HepG2 (cell line): ENCODE results near the gene KTN1. TPM values are rescaled to one million over a fixed set of nuclear protein-coding genes. Genes with fewer than 3 reads are reported as not detected.

Source experiments
- ATF2 ChIP-seq: sonication (generic); formaldehyde crosslinking; IDR thresholded peaks from 2 replicates; pipeline ENCODE4 v1.4.0; 2020; ENCODE audit warnings: missing genetic modification reagents
- GATAD2A ChIP-seq: IDR thresholded peaks from 2 replicates; pipeline ENCODE4 v1.6.1; 2016
- HDAC6 ChIP-seq: fragments of 200-600 bp; sonication (generic); IDR thresholded peaks from 2 replicates; pipeline ENCODE4 v1.7.0; 2017; ENCODE audit warnings: mild to moderate bottlenecking, antibody characterized with exemption, low read length, low read depth
- IKZF4 ChIP-seq: sonication (generic); formaldehyde crosslinking; IDR thresholded peaks from 2 replicates; pipeline ENCODE4 v1.5.1; 2020; ENCODE audit warnings: borderline replicate concordance, mild to moderate bottlenecking, low read depth, missing genetic modification reagents; ENCODE audit errors: not compliant biosample characterization
- MEIS2 ChIP-seq: sonication (generic); formaldehyde crosslinking; IDR thresholded peaks from 2 replicates; pipeline ENCODE4 v1.9.0; 2021; ENCODE audit warnings: mild to moderate bottlenecking, missing genetic modification reagents
- NFE2L2 ChIP-seq: fragments of 150-350 bp; IDR thresholded peaks from 2 replicates; pipeline ENCODE4 v1.6.1; 2014; ENCODE audit warnings: low read length
- ZFP62 ChIP-seq: sonication (generic); formaldehyde crosslinking; IDR thresholded peaks from 2 replicates; pipeline ENCODE4 v1.4.0; 2020; ENCODE audit warnings: missing genetic modification reagents
- ZNF234 ChIP-seq: sonication (generic); formaldehyde crosslinking; conservative IDR thresholded peaks from 2 replicates; pipeline ENCODE4 v1.5.1; 2020; ENCODE audit warnings: mild to moderate bottlenecking, missing genetic modification reagents
- ZNF256 ChIP-seq: sonication (generic); formaldehyde crosslinking; conservative IDR thresholded peaks from 2 replicates; pipeline ENCODE4 v1.4.0; 2020; ENCODE audit warnings: missing genetic modification reagents
- ZNF331 ChIP-seq: sonication (generic); formaldehyde crosslinking; IDR thresholded peaks from 2 replicates; pipeline ENCODE4 v1.4.0; 2020; ENCODE audit warnings: missing genetic modification reagents
- ZNF687 ChIP-seq: sonication (generic); formaldehyde crosslinking; IDR thresholded peaks from 2 replicates; pipeline ENCODE4 v1.5.1; 2020; ENCODE audit warnings: mild to moderate bottlenecking, missing genetic modification reagents, moderate library complexity
- polyA plus RNA-seq, 8 experiments: library from polyadenylated mRNA; depleted of rRNA in 3 of 8; stranded (reverse) in 7 of 8; unstranded in 1 of 8; fragments of >200 nt; fragmentation: Illumina TruSeq in 4 of 8; extraction: Trizol in 4 of 8; gene quantifications; 2 replicates each; pipeline versions ENCODE4 v1.2.1 to v1.2.3, GENCODE V29; 2011 to 2016; ENCODE audit warnings: low read depth in 4 of 8, missing spikeins in 1 of 8, mixed read lengths in 1 of 8; ENCODE audit not compliant: insufficient read depth in 1 of 8
- total RNA-seq, 5 experiments: library from RNA; depleted of rRNA; stranded (reverse); fragments of >200 nt; fragmentation: Illumina TruSeq; extraction: Trizol; gene quantifications; 2 replicates each; pipeline ENCODE4 v1.2.3, GENCODE V29; 2016; ENCODE audit warnings: low read depth in 1 of 5
- TF ChIP-seq, protein P1 (sequence below): conservative IDR thresholded peaks from 2 replicates; pipeline ENCODE4 v1.6.1; 2018; ENCODE audit warnings: missing genetic modification reagents
- TF ChIP-seq, protein P2 (sequence below): sonication (generic); formaldehyde crosslinking; IDR thresholded peaks from 2 replicates; pipeline ENCODE4 v1.4.0; 2020; ENCODE audit warnings: missing genetic modification reagents

Gene KTN1
- total and polyA plus RNA-seq, 2 of the 13 experiments (the other 11 are each of a cell fraction or from before 2014, with no cell fraction given) = 60.6 to 169 TPM

GRCh38 chr14:55579724-55580469 lies at the start of gene KTN1 (continued):
- peak; percentile 70 for TF ChIP-seq ZNF687
- no peak for TF ChIP-seq ZNF256
- TF ChIP-seq, protein P1, sequence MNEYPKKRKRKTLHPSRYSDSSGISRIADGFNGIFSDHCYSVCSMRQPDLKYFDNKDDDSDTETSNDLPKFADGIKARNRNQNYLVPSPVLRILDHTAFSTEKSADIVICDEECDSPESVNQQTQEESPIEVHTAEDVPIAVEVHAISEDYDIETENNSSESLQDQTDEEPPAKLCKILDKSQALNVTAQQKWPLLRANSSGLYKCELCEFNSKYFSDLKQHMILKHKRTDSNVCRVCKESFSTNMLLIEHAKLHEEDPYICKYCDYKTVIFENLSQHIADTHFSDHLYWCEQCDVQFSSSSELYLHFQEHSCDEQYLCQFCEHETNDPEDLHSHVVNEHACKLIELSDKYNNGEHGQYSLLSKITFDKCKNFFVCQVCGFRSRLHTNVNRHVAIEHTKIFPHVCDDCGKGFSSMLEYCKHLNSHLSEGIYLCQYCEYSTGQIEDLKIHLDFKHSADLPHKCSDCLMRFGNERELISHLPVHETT (CRISPR knock-in tag) = peak; percentile 72; the same call in 1 of the 2 replicates
- TF ChIP-seq IKZF4 (CRISPR knock-in tag) = peak; percentile 88
- TF ChIP-seq HDAC6 = no peak
- no peak for TF ChIP-seq NFE2L2
- peak; percentile 33; the same call in 1 of the 2 replicates for TF ChIP-seq ATF2
- 0 out of 2 replicates have a peak, but pooled peaks have one; percentile 29 for TF ChIP-seq GATAD2A
- TF ChIP-seq, protein P2, sequence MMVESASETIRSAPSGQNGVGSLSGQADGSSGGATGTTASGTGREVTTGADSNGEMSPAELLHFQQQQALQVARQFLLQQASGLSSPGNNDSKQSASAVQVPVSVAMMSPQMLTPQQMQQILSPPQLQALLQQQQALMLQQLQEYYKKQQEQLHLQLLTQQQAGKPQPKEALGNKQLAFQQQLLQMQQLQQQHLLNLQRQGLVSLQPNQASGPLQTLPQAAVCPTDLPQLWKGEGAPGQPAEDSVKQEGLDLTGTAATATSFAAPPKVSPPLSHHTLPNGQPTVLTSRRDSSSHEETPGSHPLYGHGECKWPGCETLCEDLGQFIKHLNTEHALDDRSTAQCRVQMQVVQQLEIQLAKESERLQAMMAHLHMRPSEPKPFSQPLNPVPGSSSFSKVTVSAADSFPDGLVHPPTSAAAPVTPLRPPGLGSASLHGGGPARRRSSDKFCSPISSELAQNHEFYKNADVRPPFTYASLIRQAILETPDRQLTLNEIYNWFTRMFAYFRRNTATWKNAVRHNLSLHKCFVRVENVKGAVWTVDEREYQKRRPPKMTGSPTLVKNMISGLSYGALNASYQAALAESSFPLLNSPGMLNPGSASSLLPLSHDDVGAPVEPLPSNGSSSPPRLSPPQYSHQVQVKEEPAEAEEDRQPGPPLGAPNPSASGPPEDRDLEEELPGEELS (CRISPR knock-in tag) = peak; percentile 34; the same call in 1 of the 2 replicates
- no peak for TF ChIP-seq ZFP62
- no peak for TF ChIP-seq ZNF331 (CRISPR knock-in tag)
- TF ChIP-seq MEIS2 (CRISPR knock-in tag) = peak; percentile 27; the same call in 1 of the 2 replicates
- 0 out of 2 replicates have a peak, but pooled peaks have one; percentile 35 for TF ChIP-seq ZNF234 (CRISPR knock-in tag)
